ENCODE results near the gene RBM43.

- TF ChIP-seq CTCF (IDR thresholded peaks at IDR 0.05; ENCODE audit: low read depth, low read length), result no peak
- no peak for TF ChIP-seq EZH2phosphoT487 (IDR thresholded peaks at IDR 0.05; ENCODE audit: low read depth)
Measured at GRCh38 chr2:151275291-151275690, 13.6 kb upstream of the RBM43 start.
